ENCODE results near the gene MAFF. TPM values are rescaled to one million over a fixed set of nuclear protein-coding genes. Genes with fewer than 3 reads are reported as not detected.

The MAFF gene
- polyA plus RNA-seq, 1 of the 3 experiments (the other 2 are of a cell fraction) = 7.9 TPM

DNA sequence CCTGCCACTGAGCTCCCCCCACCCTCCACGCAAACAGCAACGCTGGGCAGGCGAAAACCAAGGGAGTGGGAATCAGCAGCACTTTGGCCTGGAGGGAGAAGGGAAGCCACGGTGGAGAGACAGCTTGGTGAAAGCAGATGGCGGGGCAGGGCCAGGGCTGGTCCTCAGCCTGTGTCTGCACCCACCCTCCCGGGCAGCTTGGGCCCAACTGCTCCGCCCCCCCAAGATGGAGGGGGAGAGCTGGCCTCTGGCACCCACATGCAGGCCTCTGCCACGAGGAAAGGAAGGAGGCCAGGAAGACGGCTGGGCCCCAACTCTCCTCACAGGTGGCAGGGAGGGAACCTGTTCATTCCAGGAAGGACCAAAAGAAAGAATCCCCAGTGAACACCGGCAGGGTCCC is 17.8 kb downstream of the MAFF start:
- Histone ChIP-seq H3K79me2 (ENCODE audit: insufficient read depth) (no peaks in the 10 kb centered on the region), H3K27me3 (ENCODE audit: insufficient read depth) (no peaks in the 10 kb centered on the region), H4K20me1 (ENCODE audit: insufficient read depth) (no peaks in the 10 kb centered on the region), H3K27ac (ENCODE audit: low read depth in 2 of 2, low read length in 1 of 2) (peak overlapping the region in 1 of 2 experiments; percentile 85; a peak in 2 of 4 replicates), H2AFZ (ENCODE audit: low read depth) (no peak overlapping the region), H3K4me1 (ENCODE audit: control insufficient read depth in 1 of 2, insufficient read depth in 2 of 2, low read depth in 1 of 2, low read length in 1 of 2) (peaks cover 0 to 14% of the 10 kb centered on the region in 2 experiments; a peak in 2 of 4 replicates), H3K36me3 (replicated peaks in 1 of 2; ENCODE audit: control insufficient read depth in 1 of 2, insufficient read depth in 2 of 2, low read length in 1 of 2) (peaks cover 0 to 6% of the 10 kb centered on the region in 2 experiments), H3F3A (replicated peaks; ENCODE audit: insufficient read depth) (peaks cover 4% of the 10 kb centered on the region), H3K9ac (no peak overlapping the region), H3K4me3 (ENCODE audit: low read depth in 2 of 2, low read length in 1 of 2) (no peak overlapping the region), H3K9me3 (no peaks in the 10 kb centered on the region), H3K4me2 (no peak overlapping the region), H3K9me2 (no peaks in the 10 kb centered on the region)
- peak; percentile 36 for DNase-seq
- TF ChIP-seq JUND (IDR thresholded peaks at IDR 0.05) = no peak
- TF ChIP-seq USF2 (IDR thresholded peaks at IDR 0.05; ENCODE audit: borderline replicate concordance, low read depth, low read length) = no peak
- no peak for TF ChIP-seq NFIC (IDR thresholded peaks at IDR 0.05; ENCODE audit: borderline replicate concordance)
- no peak for TF ChIP-seq SIN3A (IDR thresholded peaks at IDR 0.05; ENCODE audit: borderline replicate concordance, low read depth, low read length)
- TF ChIP-seq CHD2 (IDR thresholded peaks at IDR 0.05; ENCODE audit: low read length, partially characterized antibody) = no peak
- POLR2A ChIA-PET = interaction anchor here (0.6 to 1.0 kb wide), 2 partner anchors 52 to 279 kb away, joined by 3 read pairs; no protein-coding TSS in a partner anchor
- 76% methylated on average over 5 of the region's 10 CpGs for WGBS (ENCODE audit: low lambda C conversion rate)
- CTCF ChIA-PET = interaction anchor here (0.8 to 1.3 kb wide), 2 partner anchors 11 to 105 kb away, joined by 3 to 8 read pairs; no protein-coding TSS in a partner anchor

- Histone ChIP-seq H3K27me3 (ENCODE audit: insufficient read depth) (no peaks in the 10 kb centered on the region), H4K20me1 (ENCODE audit: insufficient read depth) (no peaks in the 10 kb centered on the region), H3K9ac (no peak overlapping the region), H3K9me3 (no peaks in the 10 kb centered on the region), H3K9me2 (no peaks in the 10 kb centered on the region), H3K4me3 (ENCODE audit: low read depth in 2 of 2, low read length in 1 of 2) (no peak overlapping the region), H3K27ac (ENCODE audit: low read depth in 2 of 2, low read length in 1 of 2) (peak overlapping the region in 1 of 2 experiments; percentile 85; a peak in 1 of 4 replicates), H2AFZ (ENCODE audit: low read depth) (no peak overlapping the region), H3K4me2 (no peak overlapping the region), H3K4me1 (ENCODE audit: control insufficient read depth in 1 of 2, insufficient read depth in 2 of 2, low read depth in 1 of 2, low read length in 1 of 2) (peaks cover 0 to 14% of the 10 kb centered on the region in 2 experiments; a peak in 2 of 4 replicates), H3F3A (replicated peaks; ENCODE audit: insufficient read depth) (peaks cover 4% of the 10 kb centered on the region), H3K79me2 (ENCODE audit: insufficient read depth) (no peaks in the 10 kb centered on the region), H3K36me3 (replicated peaks in 1 of 2; ENCODE audit: control insufficient read depth in 1 of 2, insufficient read depth in 2 of 2, low read length in 1 of 2) (peaks cover 0 to 10% of the 10 kb centered on the region in 2 experiments)
- TF ChIP-seq, protein P1, sequence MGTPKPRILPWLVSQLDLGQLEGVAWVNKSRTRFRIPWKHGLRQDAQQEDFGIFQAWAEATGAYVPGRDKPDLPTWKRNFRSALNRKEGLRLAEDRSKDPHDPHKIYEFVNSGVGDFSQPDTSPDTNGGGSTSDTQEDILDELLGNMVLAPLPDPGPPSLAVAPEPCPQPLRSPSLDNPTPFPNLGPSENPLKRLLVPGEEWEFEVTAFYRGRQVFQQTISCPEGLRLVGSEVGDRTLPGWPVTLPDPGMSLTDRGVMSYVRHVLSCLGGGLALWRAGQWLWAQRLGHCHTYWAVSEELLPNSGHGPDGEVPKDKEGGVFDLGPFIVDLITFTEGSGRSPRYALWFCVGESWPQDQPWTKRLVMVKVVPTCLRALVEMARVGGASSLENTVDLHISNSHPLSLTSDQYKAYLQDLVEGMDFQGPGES (IDR thresholded peaks at IDR 0.05; ENCODE audit: low read depth, low read length) = no peak
- no peak for TF ChIP-seq RCOR1 (IDR thresholded peaks at IDR 0.05; ENCODE audit: low read length)
- TF ChIP-seq EZH2phosphoT487 (IDR thresholded peaks at IDR 0.05; ENCODE audit: borderline replicate concordance, low read depth) = no peak
- no peak for TF ChIP-seq CHD2 (IDR thresholded peaks at IDR 0.05; ENCODE audit: low read length, partially characterized antibody)
- no peak for TF ChIP-seq NRF1 (IDR thresholded peaks at IDR 0.05; ENCODE audit: low read depth, low read length)
- TF ChIP-seq POLR2AphosphoS5 (IDR thresholded peaks at IDR 0.05; ENCODE audit: low read depth, low read length) = no peak
- no peak for TF ChIP-seq EP300 (IDR thresholded peaks at IDR 0.05; ENCODE audit: borderline replicate concordance in 1 of 2, low read depth in 1 of 2, low read length in 1 of 2)
- TF ChIP-seq, protein P2, sequence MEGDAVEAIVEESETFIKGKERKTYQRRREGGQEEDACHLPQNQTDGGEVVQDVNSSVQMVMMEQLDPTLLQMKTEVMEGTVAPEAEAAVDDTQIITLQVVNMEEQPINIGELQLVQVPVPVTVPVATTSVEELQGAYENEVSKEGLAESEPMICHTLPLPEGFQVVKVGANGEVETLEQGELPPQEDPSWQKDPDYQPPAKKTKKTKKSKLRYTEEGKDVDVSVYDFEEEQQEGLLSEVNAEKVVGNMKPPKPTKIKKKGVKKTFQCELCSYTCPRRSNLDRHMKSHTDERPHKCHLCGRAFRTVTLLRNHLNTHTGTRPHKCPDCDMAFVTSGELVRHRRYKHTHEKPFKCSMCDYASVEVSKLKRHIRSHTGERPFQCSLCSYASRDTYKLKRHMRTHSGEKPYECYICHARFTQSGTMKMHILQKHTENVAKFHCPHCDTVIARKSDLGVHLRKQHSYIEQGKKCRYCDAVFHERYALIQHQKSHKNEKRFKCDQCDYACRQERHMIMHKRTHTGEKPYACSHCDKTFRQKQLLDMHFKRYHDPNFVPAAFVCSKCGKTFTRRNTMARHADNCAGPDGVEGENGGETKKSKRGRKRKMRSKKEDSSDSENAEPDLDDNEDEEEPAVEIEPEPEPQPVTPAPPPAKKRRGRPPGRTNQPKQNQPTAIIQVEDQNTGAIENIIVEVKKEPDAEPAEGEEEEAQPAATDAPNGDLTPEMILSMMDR (IDR thresholded peaks at IDR 0.05) = no peak
- TF ChIP-seq RXRA (IDR thresholded peaks at IDR 0.05; ENCODE audit: borderline replicate concordance, low read depth) = no peak
- TF ChIP-seq FOXJ3 (CRISPR knock-in tag; IDR thresholded peaks at IDR 0.05) = no peak
- TF ChIP-seq RAD21 (IDR thresholded peaks at IDR 0.05; ENCODE audit: low read length) = no peak
- no peak for TF ChIP-seq USF2 (IDR thresholded peaks at IDR 0.05; ENCODE audit: borderline replicate concordance, low read depth, low read length)
- no peak for DNase-seq
- CTCF ChIA-PET = interaction anchor here (0.7 to 1.3 kb wide), 3 partner anchors 8 to 106 kb away, joined by 3 to 8 read pairs (median 4); no protein-coding TSS in a partner anchor
- WGBS (ENCODE audit: low lambda C conversion rate) = no CpG with 5 or more reads among the region's 8 CpGs
- POLR2A ChIA-PET = interaction anchor here (0.7 to 1.0 kb wide), 2 partner anchors 64 to 279 kb away, joined by 3 read pairs; no protein-coding TSS in a partner anchor
These were observed 18.4 kb downstream of the MAFF start for GRCh38 chr22:38220163-38220562.
